Gastroesophageal sphincter (tissue), 3 donors: ENCODE results near the gene GMPR.

Source experiments
- CTCF ChIP-seq, 4 experiments: fragments of 200-600 bp in 2 of 4; fragments of 450-650 bp in 2 of 4; sonication (generic) in 1 of 4; IDR thresholded peaks; one replicate each; pipeline ENCODE4 v1.5.1; 2017 to 2019; ENCODE audit warnings: antibody characterized with exemption in 4 of 4, mild to moderate bottlenecking in 2 of 4, moderate library complexity in 2 of 4
- EP300 ChIP-seq: sonication (generic); formaldehyde crosslinking; IDR thresholded peaks from one replicate; pipeline ENCODE4 v1.6.1; 2017; ENCODE audit warnings: antibody characterized with exemption, mild to moderate bottlenecking
- POLR2A ChIP-seq, 2 donors: fragments of 450-650 bp; IDR thresholded peaks; one replicate each; pipeline ENCODE4 v1.6.1; 2017; ENCODE audit warnings: antibody characterized with exemption in 2 of 2, mild to moderate bottlenecking in 2 of 2, moderate library complexity in 1 of 2
- POLR2AphosphoS5 ChIP-seq: sonication (generic); formaldehyde crosslinking; IDR thresholded peaks from one replicate; pipeline ENCODE4 v1.6.1; 2017; ENCODE audit warnings: antibody characterized with exemption

- no peak for TF ChIP-seq CTCF (IDR thresholded peaks at IDR 0.05)
- no peak for TF ChIP-seq EP300
- no peak for TF ChIP-seq POLR2A (IDR thresholded peaks at IDR 0.05)
- no peak for TF ChIP-seq POLR2AphosphoS5
Observed at GRCh38 chr6:16204653-16205376, 33.6 kb upstream of the GMPR start.
